ENCODE measurements around the gene MGAT4A. TPM values are rescaled to one million over a fixed set of nuclear protein-coding genes. Genes with fewer than 3 reads are reported as not detected.

Gene MGAT4A
- total and polyA plus RNA-seq, 10 of the 15 experiments (the other 5 are each of a cell fraction or from before 2014, with no cell fraction given): 4.3 to 23.4 (median 13.6) TPM

DNA sequence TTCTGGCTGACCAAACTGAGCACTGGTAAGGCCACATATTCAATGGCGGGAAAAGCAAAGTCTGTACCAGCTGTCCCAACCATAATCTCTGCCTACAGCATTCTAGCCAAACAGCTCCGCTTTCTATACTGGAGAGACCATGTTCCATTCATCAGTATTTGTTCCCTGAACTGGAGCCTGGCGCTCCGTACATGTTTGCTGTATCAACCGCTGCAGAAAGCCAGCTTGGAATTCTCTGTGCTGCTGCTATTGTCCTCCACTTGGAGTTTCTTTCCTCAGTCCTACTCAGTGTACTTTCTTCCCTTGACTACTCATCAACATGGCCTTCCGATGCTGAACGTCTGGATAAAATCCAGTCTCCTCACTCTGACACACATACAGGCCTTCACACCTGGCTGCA, 124.5 kb downstream of the MGAT4A start:
- Histone ChIP-seq H3K79me2 (ENCODE audit: control insufficient read depth, insufficient read depth, low read length) (peaks cover 54% of the 10 kb centered on the region), H3K36me3 (ENCODE audit: control insufficient read depth in 2 of 2, insufficient read depth in 2 of 2, low read length in 1 of 2) (peaks cover 0 to 17% of the 10 kb centered on the region in 2 experiments; a peak in 2 of 4 replicates), H4K20me1 (ENCODE audit: control insufficient read depth, insufficient read depth) (0 out of 2 replicates have a peak, but pooled peaks cover 3% of the 10 kb centered on the region), H3K4me2 (ENCODE audit: control insufficient read depth, insufficient read depth) (peak overlapping the region; percentile 96), H3K9ac (ENCODE audit: control insufficient read depth, insufficient read depth, low read length) (no peak overlapping the region), H2AFZ (ENCODE audit: control insufficient read depth, low read depth, low read length) (no peak overlapping the region), H3K27me3 (replicated peaks in 1 of 2; ENCODE audit: control insufficient read depth in 2 of 2, insufficient read depth in 2 of 2, low read length in 1 of 2) (no peaks in the 10 kb centered on the region), H3K4me3 (peak overlapping the region; percentile 87; the same call in 1 of the 2 replicates), H3K4me1 (ENCODE audit: control insufficient read depth, insufficient read depth, low read length) (peaks cover 9% of the 10 kb centered on the region), H3K27ac (ENCODE audit: control insufficient read depth, insufficient read depth) (no peak overlapping the region), H3K9me3 (replicated peaks; ENCODE audit: control insufficient read depth, insufficient read depth, low read length) (no peaks in the 10 kb centered on the region; the same call in 2 of the 3 replicates)
- intact Hi-C loops (cut with micrococcal nuclease; ENCODE audit: unreplicated experiment): loop anchor here (5.0 kb wide), 1 partner anchor 139 kb away; no protein-coding TSS in a partner anchor
- RAD21 ChIA-PET (ENCODE audit: unreplicated experiment): no interaction called here
- no peak for TF ChIP-seq BACH1 (IDR thresholded peaks at IDR 0.05; ENCODE audit: borderline replicate concordance)
- no peak for TF ChIP-seq CEBPB (IDR thresholded peaks at IDR 0.05; ENCODE audit: borderline replicate concordance in 1 of 2, low read depth in 2 of 2, low read length in 2 of 2)
- TF ChIP-seq, protein P1, sequence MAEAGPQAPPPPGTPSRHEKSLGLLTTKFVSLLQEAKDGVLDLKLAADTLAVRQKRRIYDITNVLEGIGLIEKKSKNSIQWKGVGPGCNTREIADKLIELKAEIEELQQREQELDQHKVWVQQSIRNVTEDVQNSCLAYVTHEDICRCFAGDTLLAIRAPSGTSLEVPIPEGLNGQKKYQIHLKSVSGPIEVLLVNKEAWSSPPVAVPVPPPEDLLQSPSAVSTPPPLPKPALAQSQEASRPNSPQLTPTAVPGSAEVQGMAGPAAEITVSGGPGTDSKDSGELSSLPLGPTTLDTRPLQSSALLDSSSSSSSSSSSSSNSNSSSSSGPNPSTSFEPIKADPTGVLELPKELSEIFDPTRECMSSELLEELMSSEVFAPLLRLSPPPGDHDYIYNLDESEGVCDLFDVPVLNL (IDR thresholded peaks at IDR 0.05; ENCODE audit: low read depth, low read length): no peak
- SMC1A ChIA-PET (ENCODE audit: uncharacterized antibody, unreplicated experiment): interaction anchor here (1.5 to 1.9 kb wide), 2 partner anchors 12 to 43 kb away, joined by 5 read pairs; no protein-coding TSS in a partner anchor
- CTCF ChIA-PET: interaction anchor here (1.2 to 2.6 kb wide), 3 partner anchors 11 to 194 kb away, joined by 3 to 6 read pairs (median 3); no protein-coding TSS in a partner anchor
- in situ Hi-C loops (cut with MboI): no loop called here
- no TSS peak for BruUV-seq (replicated peaks)
- DNase-seq (ENCODE audit: low read depth, low spot score) (no peak), ATAC-seq (no peak), FAIRE-seq (no peak)
- POLR2A ChIA-PET: interaction anchor here (0.8 kb wide), 1 partner anchor 39 kb away, joined by 3 read pairs; no protein-coding TSS in a partner anchor
- WGBS (ENCODE audit: insufficient coverage, insufficient replicate concordance, low lambda C conversion rate, missing lambda C conversion rate): 94% methylated on average over 7 of the region's 7 CpGs

DNA sequence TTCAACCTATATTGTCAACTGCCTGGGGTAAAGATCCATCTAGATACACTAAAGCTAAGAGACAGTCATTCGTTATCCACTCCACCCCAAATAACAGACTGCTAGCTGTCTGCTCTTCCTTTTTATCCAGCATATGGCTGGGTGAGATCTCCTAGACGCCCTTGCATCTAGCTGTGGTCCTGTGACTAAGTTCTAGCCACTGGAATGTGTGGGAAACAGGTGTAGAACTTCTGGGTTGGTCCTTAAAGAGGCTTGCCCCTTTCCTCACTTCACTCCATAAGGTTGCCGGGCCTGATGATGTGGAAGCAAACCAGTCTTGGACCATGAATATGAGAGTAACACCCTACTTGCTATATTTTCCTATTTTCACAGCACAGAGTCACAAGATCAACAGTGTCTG, 125.9 kb downstream of the MGAT4A start:
- POLR2A ChIA-PET: no interaction called here
- TF ChIP-seq ASH2L (IDR thresholded peaks at IDR 0.05; ENCODE audit: borderline replicate concordance, low read depth) (no peak), TARDBP (IDR thresholded peaks at IDR 0.05; ENCODE audit: borderline replicate concordance) (no peak), ZNF592 (IDR thresholded peaks at IDR 0.05) (no peak), KAT2A (conservative IDR thresholded peaks at IDR 0.05; ENCODE audit: control insufficient read depth, low read depth, low read length) (no peak), MXI1 (IDR thresholded peaks at IDR 0.05; ENCODE audit: low read depth, low read length) (no peak), ZNF207 (IDR thresholded peaks at IDR 0.05; ENCODE audit: borderline replicate concordance) (no peak), DPF2 (IDR thresholded peaks at IDR 0.05) (no peak), POLR2AphosphoS2 (IDR thresholded peaks at IDR 0.05; ENCODE audit: low read depth, low read length) (no peak), ZZZ3 (IDR thresholded peaks at IDR 0.05; ENCODE audit: control insufficient read depth, insufficient read length, low read depth) (no peak)

More for the DNA sequence above, 125.9 kb downstream of the MGAT4A start:
- ChIA-PET SMC1A (ENCODE audit: uncharacterized antibody, unreplicated experiment) (interaction anchor here (1.2 kb wide), 1 partner anchor 192 kb away, joined by 3 read pairs; no protein-coding TSS in a partner anchor), RAD21 (ENCODE audit: unreplicated experiment) (no interaction called here), CTCF (interaction anchor here (2.6 kb wide), 1 partner anchor 44 kb away, joined by 6 read pairs; no protein-coding TSS in a partner anchor)
- Histone ChIP-seq H3K27me3 (replicated peaks in 1 of 2; ENCODE audit: control insufficient read depth in 2 of 2, insufficient read depth in 2 of 2, low read length in 1 of 2) (no peaks in the 10 kb centered on the region), H3K4me3 (no peak overlapping the region), H3K79me2 (ENCODE audit: control insufficient read depth, insufficient read depth, low read length) (peaks cover 43% of the 10 kb centered on the region), H3K27ac (ENCODE audit: control insufficient read depth, insufficient read depth) (no peak overlapping the region), H4K20me1 (ENCODE audit: control insufficient read depth, insufficient read depth) (no peaks in the 10 kb centered on the region), H3K36me3 (ENCODE audit: control insufficient read depth in 2 of 2, insufficient read depth in 2 of 2, low read length in 1 of 2) (peaks cover 0 to 16% of the 10 kb centered on the region in 2 experiments; a peak in 2 of 4 replicates), H3K9ac (ENCODE audit: control insufficient read depth, insufficient read depth, low read length) (no peak overlapping the region), H3K4me1 (ENCODE audit: control insufficient read depth, insufficient read depth, low read length) (peaks cover 5% of the 10 kb centered on the region; the same call in 1 of the 2 replicates), H2AFZ (ENCODE audit: control insufficient read depth, low read depth, low read length) (no peak overlapping the region), H3K9me3 (replicated peaks; ENCODE audit: control insufficient read depth, insufficient read depth, low read length) (no peaks in the 10 kb centered on the region; the same call in 2 of the 3 replicates), H3K4me2 (ENCODE audit: control insufficient read depth, insufficient read depth) (no peak overlapping the region)
- WGBS (ENCODE audit: insufficient coverage, insufficient replicate concordance, low lambda C conversion rate, missing lambda C conversion rate): 85% methylated on average over 3 of the region's 3 CpGs
- intact Hi-C loops (cut with micrococcal nuclease; ENCODE audit: unreplicated experiment) (loop anchor here (5.0 kb wide), 1 partner anchor 138 kb away; no protein-coding TSS in a partner anchor), in situ Hi-C loops (cut with MboI) (no loop called here)
- no TSS peak for BruUV-seq (replicated peaks)
- ATAC-seq: no peak
- no peak for FAIRE-seq
- no peak for DNase-seq (ENCODE audit: low read depth, low spot score)

All from GM12878 (cell line).